WTC11 (cell line): Measurements from ENCODE around the gene IMMP1L. TPM values are rescaled to one million over a fixed set of nuclear protein-coding genes. Genes with fewer than 3 reads are reported as not detected.

Source experiments
- ATAC-seq: fragments of 200-7000 bp; cut with Tn5 transposase; 2 replicates; pipeline ENCODE4 v1.10.0; 2021; ENCODE audit warnings: mild to moderate bottlenecking, moderate library complexity
- CTCF ChIA-PET: fragments of 300-600 bp; sonication (Branson Sonifier 250); formaldehyde crosslinking; loops from one replicate; lab custom pipeline; 2021; ENCODE audit warnings: antibody characterized with exemption; lab: Charles Lee
- POLR2A ChIA-PET: fragments of 350-600 bp; sonication (Branson Sonifier 250); formaldehyde crosslinking; loops from one replicate; lab custom pipeline; 2021; ENCODE audit warnings: antibody characterized with exemption; lab: Charles Lee
- DNase-seq: peaks from one replicate; pipeline ENCODE4 v3.0.0; 2021; ENCODE audit warnings: low spot score
- H3K27ac Mint-ChIP-seq: 2 replicates; pipeline ENCODE4 v1.8.0; 2021; ENCODE audit warnings: mixed read lengths
- H3K27me3 Mint-ChIP-seq: 2 replicates; pipeline ENCODE4 v1.8.0; 2021; ENCODE audit warnings: low read depth, mild to moderate bottlenecking, moderate library complexity, mixed read lengths
- H3K36me3 Mint-ChIP-seq: 2 replicates; pipeline ENCODE4 v1.8.0; 2021; ENCODE audit warnings: mixed read lengths
- H3K4me1 Mint-ChIP-seq: 2 replicates; pipeline ENCODE4 v1.8.0; 2022; ENCODE audit warnings: mixed read lengths
- H3K4me3 Mint-ChIP-seq: 2 replicates; pipeline ENCODE4 v1.8.0; 2021; ENCODE audit warnings: mild to moderate bottlenecking, moderate library complexity, mixed read lengths
- H3K9me3 Mint-ChIP-seq: 2 replicates; pipeline ENCODE4 v1.8.0; 2021; ENCODE audit warnings: mixed read lengths
- AR ChIP-seq: fragments of 250-450 bp; sonication (Bioruptor Pico); IDR thresholded peaks from 2 replicates; pipeline ENCODE4 v1.9.0; 2021; ENCODE audit warnings: mild to moderate bottlenecking
- EMX1 ChIP-seq: fragments of 250-450 bp; sonication (Bioruptor Pico); IDR thresholded peaks from 2 replicates; pipeline ENCODE4 v1.8.0; 2021; ENCODE audit warnings: mild to moderate bottlenecking
- FOXP1 ChIP-seq: sonication (generic); formaldehyde crosslinking; IDR thresholded peaks from 2 replicates; pipeline ENCODE4 v1.8.0; 2022; ENCODE audit warnings: missing genetic modification reagents, mild to moderate bottlenecking, moderate library complexity, borderline replicate concordance
- GRHL2 ChIP-seq: fragments of 250-450 bp; sonication (Bioruptor Pico); IDR thresholded peaks from 2 replicates; pipeline ENCODE4 v1.8.0; 2022; ENCODE audit warnings: mild to moderate bottlenecking, moderate library complexity; ENCODE audit not compliant: insufficient replicate concordance, severe bottlenecking
- HMGA2 ChIP-seq: fragments of 250-450 bp; sonication (Bioruptor Pico); IDR thresholded peaks from 2 replicates; pipeline ENCODE4 v1.4.0; 2021; ENCODE audit warnings: mild to moderate bottlenecking, moderate library complexity
- NR3C1 ChIP-seq: sonication (generic); formaldehyde crosslinking; conservative IDR thresholded peaks from 2 replicates; pipeline ENCODE4 v1.8.1; 2023; ENCODE audit warnings: low read depth, mild to moderate bottlenecking, missing genetic modification reagents
- TEAD1 ChIP-seq: sonication (generic); formaldehyde crosslinking; IDR thresholded peaks from 2 replicates; pipeline ENCODE4 v1.8.0; 2022; ENCODE audit warnings: mild to moderate bottlenecking, missing genetic modification reagents
- TEAD4 ChIP-seq: sonication (generic); formaldehyde crosslinking; IDR thresholded peaks from 2 replicates; pipeline ENCODE4 v1.8.0; 2022; ENCODE audit warnings: mild to moderate bottlenecking, missing genetic modification reagents
- TP53 ChIP-seq: sonication (generic); formaldehyde crosslinking; IDR thresholded peaks from 2 replicates; pipeline ENCODE4 v1.8.1; 2023; ENCODE audit warnings: mild to moderate bottlenecking, missing genetic modification reagents
- ZNF396 ChIP-seq: fragments of 250-450 bp; sonication (Bioruptor Pico); IDR thresholded peaks from 2 replicates; pipeline ENCODE4 v1.8.0; 2021; ENCODE audit warnings: mild to moderate bottlenecking, moderate library complexity, borderline replicate concordance
- ZNF532 ChIP-seq: fragments of 250-450 bp; sonication (Bioruptor Pico); IDR thresholded peaks from 2 replicates; pipeline ENCODE4 v1.9.0; 2021; ENCODE audit warnings: mild to moderate bottlenecking, borderline replicate concordance
- total RNA-seq: library from RNA; stranded (reverse); gene quantifications from 3 replicates; pipeline ENCODE4 v1.2.3, GENCODE V29; 2021
- TF ChIP-seq, protein P1 (sequence below): fragments of 250-450 bp; sonication (Bioruptor Pico); IDR thresholded peaks from 2 replicates; pipeline ENCODE4 v1.9.0; 2021; ENCODE audit warnings: mild to moderate bottlenecking
- TF ChIP-seq, protein P2 (sequence below): sonication (generic); formaldehyde crosslinking; IDR thresholded peaks from 2 replicates; pipeline ENCODE4 v1.8.1; 2022; ENCODE audit warnings: low read depth, missing genetic modification reagents, borderline replicate concordance
- TF ChIP-seq, protein P3 (sequence below): fragments of 200-600 bp; IDR thresholded peaks from 2 replicates; pipeline ENCODE4 v1.8.0; 2022; ENCODE audit warnings: antibody characterized with exemption
- TF ChIP-seq, protein P4 (sequence below): sonication (generic); formaldehyde crosslinking; IDR thresholded peaks from 2 replicates; pipeline ENCODE4 v1.8.0; 2022; ENCODE audit warnings: mild to moderate bottlenecking, missing genetic modification reagents

Gene IMMP1L
- total RNA-seq, 1 experiment from 2014 or later, result 29.6 TPM

DNA sequence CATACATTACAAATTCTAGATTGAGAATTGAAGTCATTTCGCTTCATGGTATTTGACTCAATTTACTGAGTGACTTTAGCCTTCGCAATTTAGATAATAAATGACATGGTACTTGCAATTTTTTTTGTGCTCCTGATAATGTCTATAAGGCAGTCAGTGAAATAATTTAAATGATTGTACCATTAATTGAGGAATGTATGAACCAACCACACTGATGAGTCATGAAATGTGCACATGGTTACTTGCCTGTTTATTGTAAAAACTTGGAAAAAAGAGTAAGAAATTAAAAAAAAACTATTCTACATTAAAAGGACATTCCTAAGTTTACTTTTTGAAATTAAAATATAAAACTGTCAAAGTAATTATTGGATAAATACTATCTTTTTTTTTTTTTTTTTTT is 96.5 kb downstream of the IMMP1L start (continued):
- TF ChIP-seq, protein P1, sequence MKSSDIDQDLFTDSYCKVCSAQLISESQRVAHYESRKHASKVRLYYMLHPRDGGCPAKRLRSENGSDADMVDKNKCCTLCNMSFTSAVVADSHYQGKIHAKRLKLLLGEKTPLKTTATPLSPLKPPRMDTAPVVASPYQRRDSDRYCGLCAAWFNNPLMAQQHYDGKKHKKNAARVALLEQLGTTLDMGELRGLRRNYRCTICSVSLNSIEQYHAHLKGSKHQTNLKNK (CRISPR knock-in tag), result no peak
- TF ChIP-seq TP53 (CRISPR knock-in tag) (no peak), TEAD1 (CRISPR knock-in tag) (no peak)

- peaks cover 4% of the 10 kb centered on the region for H3K4me1 Mint-ChIP-seq
- POLR2A ChIA-PET, result no interaction called here
- no peak overlapping the region for H3K27ac Mint-ChIP-seq
- DNase-seq, result no peak
- H3K27me3 Mint-ChIP-seq, result no peaks in the 10 kb centered on the region
- H3K36me3 Mint-ChIP-seq, result peaks cover 18% of the 10 kb centered on the region
- no peak overlapping the region for H3K4me3 Mint-ChIP-seq
- TF ChIP-seq, protein P2, sequence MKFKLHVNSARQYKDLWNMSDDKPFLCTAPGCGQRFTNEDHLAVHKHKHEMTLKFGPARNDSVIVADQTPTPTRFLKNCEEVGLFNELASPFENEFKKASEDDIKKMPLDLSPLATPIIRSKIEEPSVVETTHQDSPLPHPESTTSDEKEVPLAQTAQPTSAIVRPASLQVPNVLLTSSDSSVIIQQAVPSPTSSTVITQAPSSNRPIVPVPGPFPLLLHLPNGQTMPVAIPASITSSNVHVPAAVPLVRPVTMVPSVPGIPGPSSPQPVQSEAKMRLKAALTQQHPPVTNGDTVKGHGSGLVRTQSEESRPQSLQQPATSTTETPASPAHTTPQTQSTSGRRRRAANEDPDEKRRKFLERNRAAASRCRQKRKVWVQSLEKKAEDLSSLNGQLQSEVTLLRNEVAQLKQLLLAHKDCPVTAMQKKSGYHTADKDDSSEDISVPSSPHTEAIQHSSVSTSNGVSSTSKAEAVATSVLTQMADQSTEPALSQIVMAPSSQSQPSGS, result no peak
- TF ChIP-seq, protein P3, sequence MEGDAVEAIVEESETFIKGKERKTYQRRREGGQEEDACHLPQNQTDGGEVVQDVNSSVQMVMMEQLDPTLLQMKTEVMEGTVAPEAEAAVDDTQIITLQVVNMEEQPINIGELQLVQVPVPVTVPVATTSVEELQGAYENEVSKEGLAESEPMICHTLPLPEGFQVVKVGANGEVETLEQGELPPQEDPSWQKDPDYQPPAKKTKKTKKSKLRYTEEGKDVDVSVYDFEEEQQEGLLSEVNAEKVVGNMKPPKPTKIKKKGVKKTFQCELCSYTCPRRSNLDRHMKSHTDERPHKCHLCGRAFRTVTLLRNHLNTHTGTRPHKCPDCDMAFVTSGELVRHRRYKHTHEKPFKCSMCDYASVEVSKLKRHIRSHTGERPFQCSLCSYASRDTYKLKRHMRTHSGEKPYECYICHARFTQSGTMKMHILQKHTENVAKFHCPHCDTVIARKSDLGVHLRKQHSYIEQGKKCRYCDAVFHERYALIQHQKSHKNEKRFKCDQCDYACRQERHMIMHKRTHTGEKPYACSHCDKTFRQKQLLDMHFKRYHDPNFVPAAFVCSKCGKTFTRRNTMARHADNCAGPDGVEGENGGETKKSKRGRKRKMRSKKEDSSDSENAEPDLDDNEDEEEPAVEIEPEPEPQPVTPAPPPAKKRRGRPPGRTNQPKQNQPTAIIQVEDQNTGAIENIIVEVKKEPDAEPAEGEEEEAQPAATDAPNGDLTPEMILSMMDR, result no peak
- TF ChIP-seq AR (no peak), TEAD4 (CRISPR knock-in tag) (no peak), FOXP1 (no peak), HMGA2 (CRISPR knock-in tag) (no peak), GRHL2 (CRISPR knock-in tag) (no peak), NR3C1 (CRISPR knock-in tag) (no peak), ZNF396 (CRISPR knock-in tag) (no peak), EMX1 (CRISPR knock-in tag) (no peak), ZNF532 (no peak)
- TF ChIP-seq, protein P4, sequence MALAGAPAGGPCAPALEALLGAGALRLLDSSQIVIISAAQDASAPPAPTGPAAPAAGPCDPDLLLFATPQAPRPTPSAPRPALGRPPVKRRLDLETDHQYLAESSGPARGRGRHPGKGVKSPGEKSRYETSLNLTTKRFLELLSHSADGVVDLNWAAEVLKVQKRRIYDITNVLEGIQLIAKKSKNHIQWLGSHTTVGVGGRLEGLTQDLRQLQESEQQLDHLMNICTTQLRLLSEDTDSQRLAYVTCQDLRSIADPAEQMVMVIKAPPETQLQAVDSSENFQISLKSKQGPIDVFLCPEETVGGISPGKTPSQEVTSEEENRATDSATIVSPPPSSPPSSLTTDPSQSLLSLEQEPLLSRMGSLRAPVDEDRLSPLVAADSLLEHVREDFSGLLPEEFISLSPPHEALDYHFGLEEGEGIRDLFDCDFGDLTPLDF (CRISPR knock-in tag), result no peak
- TF ChIP-seq, all 79 proteins: peak for 0
- CTCF ChIA-PET, result no interaction called here
- ATAC-seq, result no peak
- H3K9me3 Mint-ChIP-seq, result peaks cover 16% of the 10 kb centered on the region
These were observed 101.2 kb downstream of the IMMP1L start for GRCh38 chr11:31408201-31408600.
